22Rv1 (cell line): ENCODE data around the gene GPR146.

Source experiments
- CTCF ChIP-seq: fragments of 450-650 bp; IDR thresholded peaks from 2 replicates; pipeline ENCODE4 v1.5.1; 2017; ENCODE audit warnings: mild to moderate bottlenecking
- ZFX ChIP-seq: fragments of 450-650 bp; IDR thresholded peaks from 2 replicates; pipeline ENCODE4 v1.6.1; 2017; ENCODE audit warnings: antibody characterized with exemption, borderline replicate concordance

GRCh38 chr7:1096156-1097119, 52.1 kb downstream of the GPR146 start:
- no peak for TF ChIP-seq CTCF
- TF ChIP-seq ZFX: no peak
